Measurements from ENCODE around the gene LRRC45.

- TF ChIP-seq CTCF (IDR thresholded peaks at IDR 0.05) (no peak), POLR2AphosphoS5 (IDR thresholded peaks at IDR 0.05) (no peak), POLR2A (IDR thresholded peaks at IDR 0.05) (no peak)
Observed at GRCh38 chr17:82055023-82055964, 32.2 kb downstream of the LRRC45 start.

All from stomach (tissue), 4 donors.